NCI-H2196 treated with DMSO at 0.1 percent for 48 hours (cell line): ENCODE measurements around the gene KLF1.
"Not testable (repeated sequence)": the region's sequence is repeated elsewhere in the genome, so short reads cannot be mapped to it uniquely, and the experiment has no call there.

ENCODE experiments used
- DNase-seq: peaks from one replicate; lab custom pipeline; 2025; ENCODE audit not compliant: unreplicated experiment; lab: John Stamatoyannopoulos, UW

KLF1 gene

GRCh38 chr19:12886969-12887747 is at the start of gene KLF1:
TSS of gene KLF1 (minus strand) at chr19:12887201. CDS start at chr19:12887140, 61 bp downstream.
- no peak for DNase-seq

GRCh38 chr19:12936582-12936981 is 49.6 kb upstream of the KLF1 start:
- DNase-seq, result no peak

DNA sequence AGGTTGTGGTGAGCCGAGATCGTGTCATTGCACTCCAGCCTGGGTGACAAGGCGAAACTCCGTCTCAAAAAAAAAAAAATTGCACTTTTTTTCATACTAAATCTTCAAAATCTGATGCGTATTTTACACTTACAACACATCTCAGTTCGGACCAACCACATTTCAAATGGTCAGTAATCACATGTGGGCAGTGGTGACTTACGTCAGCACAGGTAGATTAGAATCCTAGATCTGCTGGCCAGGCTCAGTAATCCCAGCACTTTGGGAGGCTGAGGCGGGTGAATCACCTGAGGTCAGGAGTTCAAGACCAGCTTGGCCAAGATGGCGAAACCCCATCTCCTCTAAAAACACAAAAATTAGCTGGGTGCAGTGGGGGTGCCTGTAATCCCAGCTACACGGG is 48.1 kb upstream of the KLF1 start:
- no peak for DNase-seq

- DNase-seq, result peak; percentile 71
Measured at GRCh38 chr19:12933287-12934072, 46.5 kb upstream of the KLF1 start, which contains the start of gene FARSA. TSS of gene FARSA (minus strand) at chr19:12933711. CDS start at chr19:12933696, 15 bp downstream.

DNA sequence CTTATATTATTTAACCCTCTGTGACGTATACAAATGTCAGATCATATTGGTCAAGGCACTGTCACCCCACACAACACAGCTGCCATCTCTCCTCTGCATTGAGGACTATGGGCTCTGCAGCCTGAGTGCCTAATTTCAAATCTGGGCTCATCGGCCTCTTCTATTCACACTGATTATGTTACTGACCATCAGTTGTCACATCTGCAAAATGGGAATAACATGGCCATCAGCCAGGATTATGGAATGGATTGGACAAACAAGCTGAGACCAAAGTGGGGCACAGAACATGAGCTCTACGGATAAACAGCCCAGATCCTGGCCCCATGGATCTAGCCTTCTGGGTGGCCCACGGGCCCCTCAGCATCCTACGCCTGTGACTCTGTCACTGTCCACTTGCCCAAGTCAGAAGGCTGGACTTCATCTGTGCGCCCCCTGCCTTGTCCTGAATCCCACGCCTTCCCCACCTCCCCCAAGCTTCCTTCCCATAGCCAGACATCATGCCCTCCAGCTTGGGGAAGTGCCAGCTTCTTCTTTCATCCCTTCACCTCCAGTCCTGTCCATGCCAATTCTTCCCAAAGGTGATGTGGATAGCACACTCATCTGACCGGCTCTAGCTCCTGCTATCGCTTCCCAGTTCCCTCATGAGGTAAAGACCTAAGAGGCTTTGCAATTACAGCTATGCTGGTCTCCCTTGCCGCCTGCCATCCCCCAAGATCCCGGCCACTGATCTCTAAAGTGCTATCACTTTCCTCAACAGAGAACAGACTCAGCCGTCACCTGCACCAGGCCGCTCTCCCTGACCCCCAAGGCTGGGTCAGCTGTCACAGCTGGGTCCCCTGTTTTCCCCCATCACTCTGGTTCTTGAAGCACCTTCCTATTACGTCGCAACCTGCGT is 45.6 kb upstream of the KLF1 start:
- DNase-seq, result no peak

DNA sequence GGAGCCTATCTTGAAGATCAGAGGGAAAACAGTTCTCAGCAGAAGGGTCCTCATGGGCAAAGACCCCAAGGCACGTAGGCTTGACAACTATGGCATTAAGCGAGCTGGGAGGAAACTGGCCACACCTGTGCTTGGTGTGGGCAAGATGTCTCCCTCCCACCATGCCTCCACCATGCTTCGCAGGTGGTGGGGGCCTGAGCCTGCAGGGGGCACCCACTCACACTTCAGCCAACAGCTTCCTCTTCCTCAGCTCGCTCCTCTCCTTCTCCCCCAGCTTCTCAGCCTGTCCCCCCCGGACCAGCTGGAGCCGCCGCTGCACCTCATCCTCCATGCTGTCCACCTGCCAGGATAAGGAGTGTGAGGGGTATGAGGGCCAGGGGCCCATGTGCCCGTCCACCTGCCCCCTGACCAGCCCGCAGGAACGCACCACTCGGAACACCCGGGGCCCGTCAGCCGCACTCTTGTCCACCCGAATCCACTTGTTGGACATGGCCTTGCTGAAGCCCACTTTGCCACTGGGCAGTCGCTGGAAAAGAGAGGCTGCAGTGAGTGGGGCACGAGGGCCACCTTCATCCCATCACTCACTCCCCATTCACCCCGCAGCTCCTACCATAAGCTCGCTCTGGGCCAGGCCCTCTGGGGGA is 43.1 kb upstream of the KLF1 start:
- no peak for DNase-seq

DNA sequence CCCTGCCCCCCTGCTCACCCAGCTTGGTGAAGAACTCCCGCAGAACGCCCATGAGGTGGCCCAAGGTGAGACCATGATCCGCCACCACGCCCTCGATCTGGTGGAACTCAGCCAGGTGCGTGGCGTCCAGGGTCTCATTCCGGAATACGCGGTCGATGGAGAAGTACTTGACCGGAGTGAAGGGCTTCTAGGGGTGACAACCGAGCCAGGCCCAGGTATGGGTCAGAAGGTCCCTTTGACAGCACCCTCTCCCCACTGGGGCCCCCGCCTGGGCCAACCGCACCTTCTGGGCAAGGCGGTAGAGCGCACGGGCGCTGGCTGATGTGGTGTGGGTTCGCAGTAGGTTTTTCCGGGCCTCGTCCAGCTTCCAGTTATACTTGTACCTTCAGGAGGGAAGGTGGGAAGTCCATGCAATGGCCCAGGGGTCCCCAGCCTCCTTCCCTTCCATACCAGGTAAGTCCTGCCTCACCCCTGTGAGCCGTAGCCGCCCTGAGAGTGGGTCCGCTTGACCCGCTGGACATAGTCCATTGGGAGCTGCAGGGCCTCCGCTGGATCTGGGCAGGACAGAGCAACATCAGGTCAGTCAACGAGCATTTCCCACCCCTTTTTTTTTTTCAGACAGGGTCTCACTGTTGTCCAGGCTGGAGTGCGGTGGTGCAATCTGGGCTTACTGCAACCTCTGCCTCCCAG is 37.8 kb upstream of the KLF1 start:
- no peak for DNase-seq

GRCh38 chr19:12922959-12923358 is 36.0 kb upstream of the KLF1 start:
- DNase-seq, result no peak

- DNase-seq, result no peak
Measured at GRCh38 chr19:12921047-12921446, 34.0 kb upstream of the KLF1 start.

- no peak for DNase-seq
Measured at GRCh38 chr19:12918253-12918652, 31.3 kb upstream of the KLF1 start.

DNA sequence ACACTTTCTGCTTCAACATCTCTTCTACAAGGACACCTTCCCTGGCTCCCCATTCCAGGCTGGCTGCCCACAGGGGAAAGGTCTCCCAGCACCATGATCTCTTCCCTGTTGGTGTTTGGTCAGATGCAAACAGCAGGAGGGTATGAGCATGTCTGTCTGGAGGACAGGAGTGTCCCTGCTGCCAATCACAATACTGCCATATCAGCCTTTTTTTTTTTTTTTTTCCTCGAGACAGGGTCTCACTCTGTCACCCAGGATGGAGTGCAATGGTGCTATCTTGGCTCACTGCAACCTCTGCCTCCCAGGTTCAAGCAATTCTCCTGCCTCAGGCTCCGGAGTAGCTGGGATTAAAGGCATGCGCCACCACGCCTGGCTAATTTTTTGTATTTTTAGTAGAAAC is 28.9 kb upstream of the KLF1 start:
- DNase-seq, result not testable (repeated sequence)

DNA sequence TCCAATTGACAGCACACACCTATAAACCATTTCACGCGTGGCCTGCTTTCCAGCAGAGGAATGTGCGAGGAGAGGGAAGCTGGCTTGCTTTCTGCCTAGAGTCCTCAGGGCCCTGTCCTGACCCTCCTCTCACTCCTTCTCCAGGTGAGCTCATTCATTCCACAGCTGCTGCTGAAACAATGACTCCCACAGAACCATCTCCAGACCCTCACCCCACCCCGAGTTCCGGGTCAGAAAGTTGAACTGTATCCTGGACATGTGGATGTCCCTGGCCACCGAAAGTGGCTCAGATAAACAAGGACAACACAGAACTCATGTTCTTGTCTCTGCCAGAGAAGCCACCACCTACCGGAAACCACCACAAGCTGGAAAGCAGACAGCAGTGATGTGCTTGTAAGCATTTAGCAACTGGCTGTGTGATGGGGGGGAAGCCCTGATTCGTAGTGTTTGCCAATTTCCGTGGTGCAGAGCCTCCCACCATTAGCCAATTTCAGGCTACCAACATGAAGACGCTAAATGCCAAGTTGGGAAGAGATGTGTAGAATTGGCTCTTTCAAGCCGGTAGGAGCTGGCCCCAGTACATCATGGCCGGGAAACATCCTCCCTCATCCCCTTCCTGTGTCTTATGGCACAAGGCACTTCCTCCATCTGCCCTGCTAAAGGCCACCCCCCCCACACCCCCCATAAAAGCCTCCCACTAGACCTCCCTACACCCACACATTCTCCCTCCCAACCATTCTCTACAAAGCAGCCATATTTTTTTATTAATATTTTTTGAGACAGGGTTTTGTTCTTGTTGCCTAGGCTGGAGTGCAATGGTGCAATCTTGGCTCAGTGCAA is 27.1 kb upstream of the KLF1 start:
- DNase-seq, result peak; percentile 13

DNA sequence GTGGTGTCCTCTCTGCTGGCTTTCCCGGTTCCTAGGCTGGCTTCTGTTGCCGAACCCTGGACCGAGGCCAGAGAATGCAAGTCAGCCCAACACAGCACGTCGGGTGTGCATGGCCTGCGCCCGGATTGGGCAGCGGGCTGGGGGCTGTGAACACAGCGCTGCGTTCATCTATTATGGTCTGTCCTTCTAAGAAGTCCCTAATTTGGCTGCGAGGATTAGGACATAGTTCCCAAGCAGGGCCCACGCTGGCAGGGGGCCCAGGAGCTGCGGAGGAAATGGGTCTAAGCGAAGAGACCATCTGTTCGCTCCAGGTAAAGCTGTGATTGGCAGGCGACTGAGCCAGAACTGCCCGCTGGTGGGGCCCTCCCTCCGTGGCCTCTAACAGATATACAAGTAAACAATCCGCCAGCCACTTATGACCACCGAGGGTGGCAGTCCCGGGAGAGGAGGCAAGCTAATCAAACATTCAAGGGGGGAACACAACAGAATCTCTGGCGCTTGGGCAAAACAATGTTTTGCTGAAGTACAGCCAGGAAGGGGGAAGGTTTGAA is 26.1 kb upstream of the KLF1 start:
- peak; percentile 98 for DNase-seq

- DNase-seq, result peak; percentile 67
Measured at GRCh38 chr19:12912571-12912970, 25.6 kb upstream of the KLF1 start.

GRCh38 chr19:12907166-12907565 is 20.2 kb upstream of the KLF1 start:
- no peak for DNase-seq

DNA sequence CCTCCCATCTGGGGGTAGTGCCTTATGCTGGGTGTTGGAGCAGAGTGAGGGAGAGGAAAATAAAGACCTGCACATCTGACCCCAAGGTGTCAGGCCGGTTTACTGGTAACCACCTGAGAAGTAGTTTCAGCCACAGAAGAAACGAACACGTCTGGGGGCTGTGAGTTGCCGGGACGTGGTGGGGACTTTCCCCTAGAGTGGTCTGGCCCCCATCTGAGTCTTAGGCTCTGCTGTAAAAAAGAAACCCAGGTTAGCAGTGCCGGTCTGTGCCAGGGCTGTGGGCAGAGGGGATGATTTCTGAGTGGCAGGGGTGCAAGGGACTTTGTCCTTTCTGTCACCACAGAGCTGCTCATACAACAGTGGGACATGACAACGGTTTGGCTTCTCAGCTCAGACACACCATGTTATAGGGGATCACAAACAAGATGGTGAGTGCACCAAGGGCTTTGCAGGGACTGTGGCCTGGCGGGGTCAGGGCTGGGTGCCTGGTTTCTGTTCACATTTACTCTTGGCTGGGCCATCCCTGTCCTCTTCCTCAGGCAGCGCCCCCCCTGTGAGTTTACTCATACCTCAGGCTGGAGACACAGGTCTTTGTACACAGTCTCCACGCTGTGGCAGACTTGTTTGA is 13.0 kb upstream of the KLF1 start:
- no peak for DNase-seq

- no peak for DNase-seq
Measured at GRCh38 chr19:12896460-12896859, 9.5 kb upstream of the KLF1 start.

DNA sequence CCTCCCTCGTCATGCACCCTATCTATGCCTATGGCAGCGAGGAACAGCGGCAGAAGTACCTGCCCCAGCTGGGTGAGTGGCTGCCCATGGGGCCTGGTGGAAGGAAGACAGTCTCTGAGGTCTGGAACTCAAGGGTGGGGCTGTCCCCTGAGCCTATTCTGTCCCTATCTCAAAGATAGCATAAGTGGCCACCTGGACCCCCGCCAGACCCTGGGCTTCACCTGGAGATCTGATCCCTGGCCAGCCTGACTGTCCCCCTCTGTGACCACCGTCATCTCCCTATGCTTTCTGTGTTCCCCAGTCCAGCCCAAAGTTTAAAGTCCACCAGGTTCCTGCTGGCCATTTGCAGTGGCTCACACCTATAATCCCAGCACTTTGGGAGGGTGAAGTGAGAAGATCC is 6.6 kb upstream of the KLF1 start:
- DNase-seq, result no peak
